ENCODE measurements around the gene ADAM12. TPM values are rescaled to one million over a fixed set of nuclear protein-coding genes. Genes with fewer than 3 reads are reported as not detected.
A peak's percentile ranks its signal among the peaks of the same experiment; 100 is the strongest.

The ADAM12 gene
- total RNA-seq, 1 donor from 2014 or later = 3.7 TPM

GRCh38 chr10:126101736-126102135, 286.5 kb downstream of the ADAM12 start:
- H3K27ac ChIP-seq = no peak overlapping the region
- H3K36me3 ChIP-seq = no peaks in the 10 kb centered on the region
- no peaks in the 10 kb centered on the region for H3K27me3 ChIP-seq
- DNase-seq (ENCODE audit: extremely low spot score in 2 of 2) = no peak
- intact Hi-C loops (cut with DNase I) = no loop called here
- no peaks in the 10 kb centered on the region for H3K9me3 ChIP-seq
- H3K4me3 ChIP-seq = no peak overlapping the region
- no peaks in the 10 kb centered on the region for H3K4me1 ChIP-seq
- TF ChIP-seq POLR2AphosphoS5 (IDR thresholded peaks at IDR 0.05; ENCODE audit: insufficient read depth in 1 of 2, low read depth in 1 of 2) (no peak), POLR2A (IDR thresholded peaks at IDR 0.05) (no peak), CTCF (IDR thresholded peaks at IDR 0.05) (no peak)

- no peak overlapping the region for H3K4me3 ChIP-seq
- H3K9me3 ChIP-seq = no peaks in the 10 kb centered on the region
- intact Hi-C loops (cut with DNase I) = no loop called here
- no peak for DNase-seq (ENCODE audit: extremely low spot score in 2 of 2)
- H3K36me3 ChIP-seq = no peaks in the 10 kb centered on the region
- TF ChIP-seq POLR2AphosphoS5 (IDR thresholded peaks at IDR 0.05; ENCODE audit: insufficient read depth in 1 of 2, low read depth in 1 of 2) (no peak), POLR2A (IDR thresholded peaks at IDR 0.05) (no peak), CTCF (IDR thresholded peaks at IDR 0.05) (no peak)
- no peak overlapping the region for H3K27ac ChIP-seq
- no peaks in the 10 kb centered on the region for H3K4me1 ChIP-seq
- H3K27me3 ChIP-seq = no peaks in the 10 kb centered on the region
Measured at GRCh38 chr10:126101325-126101724, 287.0 kb downstream of the ADAM12 start.

- TF ChIP-seq CTCF (IDR thresholded peaks at IDR 0.05) = no peak
- no peak for TF ChIP-seq POLR2A (IDR thresholded peaks at IDR 0.05)
- TF ChIP-seq POLR2AphosphoS5 (IDR thresholded peaks at IDR 0.05; ENCODE audit: insufficient read depth in 1 of 2, low read depth in 1 of 2) = no peak
- H3K4me3 ChIP-seq = no peak overlapping the region
- no peaks in the 10 kb centered on the region for H3K36me3 ChIP-seq
- no peaks in the 10 kb centered on the region for H3K27me3 ChIP-seq
- no peak for DNase-seq (ENCODE audit: extremely low spot score in 2 of 2)
- intact Hi-C loops (cut with DNase I) = no loop called here
- H3K27ac ChIP-seq = no peak overlapping the region
- H3K9me3 ChIP-seq = no peaks in the 10 kb centered on the region
- H3K4me1 ChIP-seq = no peaks in the 10 kb centered on the region
Measured at GRCh38 chr10:126099366-126099765, 288.9 kb downstream of the ADAM12 start.

GRCh38 chr10:126098226-126098581, 290.1 kb downstream of the ADAM12 start:
- H3K27me3 ChIP-seq = no peaks in the 10 kb centered on the region
- TF ChIP-seq POLR2AphosphoS5 (IDR thresholded peaks at IDR 0.05; ENCODE audit: insufficient read depth in 1 of 2, low read depth in 1 of 2) = no peak
- no peak for TF ChIP-seq CTCF (IDR thresholded peaks at IDR 0.05)
- no peaks in the 10 kb centered on the region for H3K36me3 ChIP-seq
- no peak overlapping the region for H3K27ac ChIP-seq
- no peaks in the 10 kb centered on the region for H3K4me1 ChIP-seq
- intact Hi-C loops (cut with DNase I) = no loop called here
- H3K9me3 ChIP-seq = no peaks in the 10 kb centered on the region
- DNase-seq (ENCODE audit: extremely low spot score in 2 of 2) = peak in 1 of 2 donors; percentile 13
- no peak overlapping the region for H3K4me3 ChIP-seq

GRCh38 chr10:126097558-126098225, 290.6 kb downstream of the ADAM12 start:
- H3K27ac ChIP-seq = no peak overlapping the region
- intact Hi-C loops (cut with DNase I) = no loop called here
- no peaks in the 10 kb centered on the region for H3K27me3 ChIP-seq
- TF ChIP-seq CTCF (IDR thresholded peaks at IDR 0.05) = no peak
- no peak for TF ChIP-seq POLR2A (IDR thresholded peaks at IDR 0.05)
- no peak for TF ChIP-seq POLR2AphosphoS5 (IDR thresholded peaks at IDR 0.05; ENCODE audit: insufficient read depth in 1 of 2, low read depth in 1 of 2)
- no peaks in the 10 kb centered on the region for H3K4me1 ChIP-seq
- no peaks in the 10 kb centered on the region for H3K9me3 ChIP-seq
- H3K36me3 ChIP-seq = no peaks in the 10 kb centered on the region
- peak in 1 of 2 donors; percentile 27 for DNase-seq (ENCODE audit: extremely low spot score in 2 of 2)
- no peak overlapping the region for H3K4me3 ChIP-seq
